GM19468 (cell line): ENCODE data around the gene BRICD5.
"Not testable (repeated sequence)": the region's sequence is repeated elsewhere in the genome, so short reads cannot be mapped to it uniquely, and the experiment has no call there.

ENCODE experiments used
- ATAC-seq: cut with Tn5 transposase; IDR thresholded peaks from one replicate; pipeline ENCODE4 v1.9.1; 2021; ENCODE audit warnings: mild to moderate bottlenecking, moderate library complexity, moderate number of reproducible peaks; ENCODE audit not compliant: unreplicated experiment; ENCODE audit errors: extremely low read depth

BRICD5 gene

GRCh38 chr16:2210386-2211365 lies at the start of gene BRICD5:
Gene BRICD5, minus strand, starts transcription at chr16:2210863. Its CDS starts 30 bp downstream, at chr16:2210833.
- no peak for ATAC-seq

DNA sequence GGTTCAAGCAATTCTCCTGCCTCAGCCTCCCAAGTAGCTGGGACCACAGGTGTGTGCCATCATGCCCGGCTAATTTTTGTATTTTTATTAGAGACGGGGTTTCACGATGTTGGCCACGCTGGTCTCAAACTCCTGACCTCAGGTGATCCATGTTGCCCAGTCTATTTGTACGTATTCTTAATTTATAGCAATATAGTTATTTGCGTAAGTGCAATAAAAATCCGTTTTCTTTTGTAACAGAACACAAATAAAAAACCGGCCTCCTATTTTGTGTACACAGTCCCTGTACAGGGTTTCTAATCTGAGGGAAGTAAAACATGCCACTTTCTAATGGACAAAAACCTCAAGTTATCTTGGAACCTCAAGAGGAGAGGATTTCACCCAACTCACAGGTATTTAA lies 49.6 kb upstream of the BRICD5 start:
- ATAC-seq = no peak

DNA sequence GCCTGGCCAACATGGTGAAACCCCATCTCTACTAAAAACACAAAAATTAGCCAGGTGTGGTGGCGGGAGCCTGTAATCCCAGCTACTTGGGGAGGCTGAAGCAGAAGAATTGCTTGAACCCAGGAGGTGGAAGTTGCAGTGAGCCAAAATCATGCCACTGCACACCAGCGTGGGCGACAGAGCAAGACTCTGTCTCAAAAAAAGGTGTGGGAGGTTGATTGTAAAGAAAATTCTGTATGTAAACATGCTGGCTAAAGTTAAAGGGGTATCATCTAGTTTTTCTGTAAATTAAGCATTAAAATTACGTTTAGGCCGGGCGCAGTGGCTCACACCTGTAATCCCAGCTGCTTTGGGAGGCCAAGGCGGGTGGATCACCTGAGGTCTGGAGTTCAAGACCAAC lies 47.9 kb upstream of the BRICD5 start:
- ATAC-seq = not testable (repeated sequence)

DNA sequence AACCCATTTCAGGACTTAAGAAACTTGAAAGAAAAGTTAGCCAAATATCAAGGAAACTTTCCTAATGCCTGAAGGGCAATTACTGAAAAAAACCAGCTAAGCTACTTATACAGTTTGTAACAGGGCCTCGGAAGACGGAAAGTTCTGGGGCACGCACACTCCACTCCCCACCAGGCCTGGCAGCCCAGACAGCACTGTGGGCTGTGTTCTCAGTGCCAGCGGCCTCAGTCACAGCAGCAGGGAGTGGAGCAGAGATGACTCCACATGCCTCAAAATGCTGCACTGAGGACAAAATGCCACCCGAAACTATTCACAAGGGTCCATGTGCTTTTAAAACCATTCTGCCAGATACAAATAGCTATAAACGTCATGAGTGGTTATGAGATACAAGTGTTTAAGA lies 47.1 kb upstream of the BRICD5 start:
- ATAC-seq = no peak

GRCh38 chr16:2256531-2257140 lies 46.0 kb upstream of the BRICD5 start:
- no peak for ATAC-seq

DNA sequence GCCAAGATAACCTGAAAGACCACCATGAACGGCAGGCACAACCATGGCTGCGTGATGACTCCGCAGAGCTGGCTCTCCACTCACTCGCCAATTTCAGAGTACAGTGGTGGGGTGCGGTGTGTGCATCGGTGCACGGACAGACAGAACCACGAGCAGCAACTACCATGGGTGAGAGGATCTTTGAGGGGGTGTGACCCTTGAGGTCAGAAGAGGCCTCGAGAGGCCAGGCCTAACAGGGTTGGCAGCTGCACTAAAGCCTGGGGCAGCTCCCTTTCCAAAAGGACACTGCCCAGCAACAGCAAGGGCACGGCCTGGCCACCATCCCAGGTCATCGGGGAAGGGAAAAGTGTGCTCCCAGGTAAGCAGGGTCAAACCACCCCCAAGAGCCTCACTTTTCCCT lies 42.6 kb upstream of the BRICD5 start:
- ATAC-seq = no peak

GRCh38 chr16:2252806-2253148 lies 42.1 kb upstream of the BRICD5 start:
- no peak for ATAC-seq

DNA sequence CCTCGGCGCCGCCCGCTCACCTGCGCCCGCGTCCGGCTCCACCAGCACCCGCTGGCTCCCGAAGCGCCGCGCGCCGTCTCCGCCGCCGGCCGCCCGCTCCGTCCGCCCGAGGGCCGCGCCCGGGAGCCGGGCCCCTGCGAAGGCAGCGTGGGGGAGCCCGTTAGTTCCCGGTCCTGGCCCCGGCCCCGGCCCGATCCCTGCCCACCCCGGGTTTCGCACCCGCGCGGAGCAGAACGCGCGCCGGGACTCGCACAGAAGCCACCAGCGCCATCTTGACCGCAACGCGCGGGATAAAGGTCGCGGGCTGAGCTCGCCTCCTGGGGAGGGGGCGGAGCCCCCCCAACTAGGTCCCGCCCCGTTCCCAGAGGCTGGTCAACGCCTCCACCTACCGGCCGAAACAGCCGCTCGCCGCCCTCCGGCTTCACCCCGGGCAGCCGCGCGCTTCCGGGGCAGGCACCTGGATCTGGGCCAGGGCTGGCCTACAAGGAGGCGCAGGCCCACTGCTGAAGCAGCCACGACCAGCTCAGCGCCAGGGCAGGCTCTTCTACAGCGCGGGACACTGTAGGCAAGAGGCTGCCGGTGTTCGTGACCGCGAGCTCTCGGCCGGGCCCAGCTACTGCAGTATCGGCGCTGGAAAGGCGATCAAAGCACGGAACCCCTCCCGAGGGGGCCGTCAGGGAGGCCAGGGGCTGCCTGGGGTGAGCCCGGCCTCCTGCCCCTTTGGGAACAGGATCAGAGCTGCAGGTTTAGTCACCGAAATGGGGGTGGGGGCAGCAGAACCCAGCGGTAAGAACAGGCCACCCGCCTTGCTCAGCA lies 40.8 kb upstream of the BRICD5 start, which contains the start of gene ECI1:
Gene ECI1, minus strand, starts transcription at position 292 of the 816 bp plus-strand sequence. Its CDS starts 21 bp downstream, at position 271.
- ATAC-seq = peak; percentile 70

GRCh38 chr16:2250652-2251295 lies 40.1 kb upstream of the BRICD5 start:
- no peak for ATAC-seq

- no peak for ATAC-seq
Measured at GRCh38 chr16:2246301-2246885, 35.7 kb upstream of the BRICD5 start.

DNA sequence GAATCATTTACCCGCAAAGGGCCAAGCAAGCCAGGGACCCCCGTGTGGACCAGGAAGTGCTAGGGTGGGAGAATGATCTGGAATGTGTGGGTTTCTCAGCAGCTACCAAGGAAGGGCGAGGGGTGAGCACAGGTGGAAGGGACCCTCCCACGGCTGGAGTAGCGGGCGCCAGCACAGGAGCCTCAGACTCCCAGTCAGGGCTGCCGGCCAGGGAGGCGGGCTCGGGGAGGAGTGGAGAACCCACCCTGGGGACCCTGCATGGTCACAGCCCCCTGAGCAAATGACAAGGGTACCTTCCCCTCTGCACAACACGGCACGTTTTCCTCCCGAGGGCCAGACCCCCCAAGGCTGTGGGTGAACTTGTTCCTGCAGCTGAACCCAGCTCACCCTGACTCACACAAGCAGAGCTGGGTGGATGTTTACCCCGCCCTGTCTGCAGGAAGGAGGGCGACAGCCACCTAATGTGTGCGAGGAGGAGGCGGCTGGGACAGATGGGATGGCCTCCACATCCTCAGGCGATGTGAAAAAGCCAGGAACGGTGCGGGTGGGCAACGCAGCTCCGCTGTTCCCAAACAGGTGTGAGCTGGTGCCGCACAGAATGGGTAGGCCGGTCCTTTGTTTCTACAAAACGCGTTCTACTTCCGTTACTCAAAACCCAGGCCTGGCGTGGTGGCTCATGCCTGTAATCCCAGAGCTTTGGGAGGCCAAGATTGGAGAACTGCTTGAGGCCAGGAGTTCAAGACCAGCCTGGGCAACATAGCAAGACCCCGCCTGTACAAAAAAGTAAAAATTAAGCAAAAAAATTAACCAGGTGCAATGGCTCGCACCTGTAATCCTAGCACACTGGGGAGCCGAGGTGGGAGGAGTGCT lies 34.5 kb upstream of the BRICD5 start:
- ATAC-seq = no peak

DNA sequence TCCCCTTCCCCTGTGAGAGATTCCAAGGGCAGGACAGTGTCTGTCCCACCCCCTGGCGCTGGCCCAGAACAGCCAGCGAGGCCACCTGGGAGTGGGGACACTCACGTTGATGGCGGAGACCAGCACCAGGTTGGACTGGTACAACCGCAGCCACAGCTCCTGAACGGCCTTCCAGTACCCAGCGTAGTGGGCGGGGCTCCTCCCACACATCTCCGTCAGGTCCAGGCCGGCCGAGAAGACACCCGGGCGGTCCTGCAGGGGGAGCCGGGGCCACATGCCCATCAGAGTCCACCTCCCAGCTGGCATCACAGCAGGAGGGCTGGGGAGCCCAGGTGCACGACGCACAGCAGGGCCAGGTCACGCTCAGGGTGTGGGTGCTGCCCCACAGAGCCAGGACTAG lies 33.6 kb upstream of the BRICD5 start:
- no peak for ATAC-seq

GRCh38 chr16:2243781-2244180 lies 33.1 kb upstream of the BRICD5 start:
- no peak for ATAC-seq

GRCh38 chr16:2243031-2243528 lies 32.4 kb upstream of the BRICD5 start:
- ATAC-seq = no peak

DNA sequence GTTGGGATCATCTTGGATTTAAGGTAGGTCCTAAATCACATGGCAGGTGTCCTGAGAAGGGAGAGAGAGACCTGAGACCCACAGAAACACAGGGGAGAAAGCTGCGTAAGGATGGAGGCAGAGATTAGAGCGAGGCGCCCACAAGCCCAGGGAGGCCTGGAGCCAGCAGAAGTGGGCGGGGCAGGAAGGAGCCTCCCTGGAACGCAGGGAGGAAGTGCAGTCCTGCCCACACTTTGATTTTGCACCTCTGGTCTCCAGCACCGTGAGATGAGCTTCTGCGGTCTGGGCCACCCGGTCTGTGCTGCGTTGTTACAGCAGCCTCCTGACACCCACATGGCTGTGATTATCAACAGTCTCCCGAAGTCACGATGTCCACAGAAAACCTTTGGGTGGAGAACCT lies 31.9 kb upstream of the BRICD5 start:
- no peak for ATAC-seq

DNA sequence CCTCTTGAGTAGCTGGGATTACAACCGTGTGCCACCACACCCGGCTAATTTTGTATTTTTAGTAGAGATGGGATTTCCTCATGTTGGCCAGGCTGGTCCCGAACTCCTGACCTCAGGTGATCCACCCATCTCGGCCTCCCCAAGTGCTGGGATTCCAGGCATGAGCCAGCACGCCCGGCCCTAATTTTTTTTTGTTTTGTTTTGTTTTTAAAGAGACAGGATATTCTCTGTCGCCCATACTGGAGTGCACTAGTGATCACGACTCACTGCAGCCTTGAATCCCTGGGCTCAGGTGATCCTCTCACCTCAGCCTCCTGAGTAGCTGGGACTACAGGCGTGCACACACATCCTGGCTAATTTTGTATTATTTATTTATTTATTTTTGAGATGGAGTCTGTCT lies 29.7 kb upstream of the BRICD5 start:
- ATAC-seq = not testable (repeated sequence)

DNA sequence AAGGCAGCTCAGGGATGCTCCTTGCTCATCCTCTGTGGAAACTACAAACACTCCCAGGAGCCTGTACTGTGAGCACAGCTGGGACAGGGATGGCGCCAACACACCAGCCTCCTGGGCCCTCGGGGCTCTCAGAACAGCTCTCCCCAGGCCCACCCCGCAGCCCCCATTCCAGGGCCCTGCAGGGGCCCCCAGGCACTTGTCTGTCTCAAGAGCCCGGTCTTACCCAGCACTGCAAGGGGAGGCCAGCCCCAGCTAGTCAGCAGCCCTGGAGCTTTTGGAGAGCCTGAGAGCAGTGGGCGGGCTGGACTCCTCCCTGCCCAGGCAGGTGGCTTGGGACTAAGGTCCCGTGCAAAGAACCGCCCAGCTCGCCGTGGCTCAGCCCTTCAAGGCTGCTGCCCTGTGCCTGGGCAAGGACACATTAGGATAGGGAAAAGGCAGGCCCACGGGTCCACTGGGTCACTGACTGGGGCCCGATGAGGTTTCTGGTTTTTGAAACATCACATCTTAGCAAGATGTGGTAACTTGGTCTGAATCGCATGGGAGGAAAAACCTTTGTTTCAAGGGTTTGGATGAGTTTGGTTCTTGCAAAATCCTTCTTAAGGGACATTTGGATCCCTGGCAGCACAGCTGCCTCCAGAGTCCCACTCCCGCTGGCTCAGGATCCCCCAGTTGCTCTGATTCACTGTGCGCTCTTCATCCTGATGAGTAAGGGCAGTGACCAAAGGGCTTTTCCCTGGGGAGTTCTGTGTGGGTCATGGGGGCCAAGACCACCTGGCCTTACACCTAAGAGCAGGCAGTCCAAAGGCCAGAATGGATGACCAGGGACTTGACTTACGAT lies 28.4 kb upstream of the BRICD5 start:
- no peak for ATAC-seq
